Common myeloid progenitor, CD34-positive (primary cell): ENCODE measurements around the gene HDAC4.

Experiments used
- CTCF ChIA-PET: fragments of 350-600 bp; sonication (Branson Sonifier 250); formaldehyde crosslinking; loops from one replicate; lab custom pipeline; 2021; ENCODE audit warnings: antibody characterized with exemption; lab: Charles Lee
- POLR2A ChIA-PET: fragments of 350-600 bp; sonication (Branson Sonifier 250); formaldehyde crosslinking; loops from one replicate; lab custom pipeline; 2021; ENCODE audit warnings: antibody characterized with exemption; lab: Charles Lee
- DNase-seq, 3 donors: peaks; one replicate each; pipeline versions ENCODE4 v3.0.0 to v3.0.0-alpha.2; 2013
- H3K27ac ChIP-seq, 2 experiments: 1 replicate in 1 of 2; 2 replicates in 1 of 2; pipeline ENCODE4 v1.7.0; 2013; ENCODE audit warnings: inconsistent platforms in 2 of 2, low read length in 2 of 2, mild to moderate bottlenecking in 2 of 2, low read depth in 1 of 2, moderate library complexity in 1 of 2; ENCODE audit not compliant: severe bottlenecking in 2 of 2, insufficient read depth in 1 of 2, poor library complexity in 1 of 2
- H3K27me3 ChIP-seq, 5 experiments: replicated peaks in 2 of 5; 1 replicate in 3 of 5; 2 replicates in 2 of 5; pipeline versions ENCODE4 v1.6.1 to v1.7.0; 2013; ENCODE audit warnings: low read length in 4 of 5, mild to moderate bottlenecking in 2 of 5, moderate library complexity in 2 of 5, inconsistent platforms in 1 of 5; ENCODE audit not compliant: insufficient read depth in 5 of 5, control insufficient read depth in 4 of 5
- H3K36me3 ChIP-seq, 4 experiments: 1 replicate in 2 of 4; 2 replicates in 2 of 4; pipeline versions ENCODE4 v1.6.1 to v1.7.0; 2013; ENCODE audit warnings: low read length in 3 of 4, control low read depth in 1 of 4, mild to moderate bottlenecking in 1 of 4; ENCODE audit not compliant: control insufficient read depth in 4 of 4, insufficient read depth in 4 of 4
- H3K4me1 ChIP-seq, 4 experiments: 1 replicate in 3 of 4; 2 replicates in 1 of 4; pipeline versions ENCODE4 v1.6.1 to v1.7.1; 2013; ENCODE audit warnings: low read length in 3 of 4, mild to moderate bottlenecking in 3 of 4, control low read depth in 1 of 4, inconsistent platforms in 1 of 4, moderate library complexity in 1 of 4; ENCODE audit not compliant: control insufficient read depth in 4 of 4, insufficient read depth in 4 of 4; ENCODE audit errors: control extremely low read depth in 1 of 4
- H3K4me3 ChIP-seq, 7 experiments: 1 replicate in 4 of 7; 2 replicates in 3 of 7; pipeline versions ENCODE4 v1.5.1 to v1.7.0; 2013; ENCODE audit warnings: mild to moderate bottlenecking in 7 of 7, low read length in 6 of 7, moderate library complexity in 6 of 7, inconsistent platforms in 2 of 7, low read depth in 2 of 7, control low read depth in 1 of 7; ENCODE audit not compliant: insufficient read depth in 4 of 7, control insufficient read depth in 1 of 7; ENCODE audit errors: extremely low read depth in 1 of 7
- H3K9me3 ChIP-seq, 5 experiments: 1 replicate in 4 of 5; 2 replicates in 1 of 5; pipeline versions ENCODE4 v1.6.1 to v1.7.1; 2013; ENCODE audit warnings: low read length in 4 of 5, mild to moderate bottlenecking in 2 of 5, inconsistent platforms in 1 of 5, low read depth in 1 of 5, moderate library complexity in 1 of 5; ENCODE audit not compliant: control insufficient read depth in 4 of 5, insufficient read depth in 2 of 5; ENCODE audit errors: control extremely low read depth in 1 of 5
- WGBS: methylation state at CpG from one replicate; pipeline ENCODE4 v1.1.5; 2013; ENCODE audit not compliant: insufficient coverage; 5-methylcytosine and 5-hydroxymethylcytosine counted together

HDAC4 gene

DNA sequence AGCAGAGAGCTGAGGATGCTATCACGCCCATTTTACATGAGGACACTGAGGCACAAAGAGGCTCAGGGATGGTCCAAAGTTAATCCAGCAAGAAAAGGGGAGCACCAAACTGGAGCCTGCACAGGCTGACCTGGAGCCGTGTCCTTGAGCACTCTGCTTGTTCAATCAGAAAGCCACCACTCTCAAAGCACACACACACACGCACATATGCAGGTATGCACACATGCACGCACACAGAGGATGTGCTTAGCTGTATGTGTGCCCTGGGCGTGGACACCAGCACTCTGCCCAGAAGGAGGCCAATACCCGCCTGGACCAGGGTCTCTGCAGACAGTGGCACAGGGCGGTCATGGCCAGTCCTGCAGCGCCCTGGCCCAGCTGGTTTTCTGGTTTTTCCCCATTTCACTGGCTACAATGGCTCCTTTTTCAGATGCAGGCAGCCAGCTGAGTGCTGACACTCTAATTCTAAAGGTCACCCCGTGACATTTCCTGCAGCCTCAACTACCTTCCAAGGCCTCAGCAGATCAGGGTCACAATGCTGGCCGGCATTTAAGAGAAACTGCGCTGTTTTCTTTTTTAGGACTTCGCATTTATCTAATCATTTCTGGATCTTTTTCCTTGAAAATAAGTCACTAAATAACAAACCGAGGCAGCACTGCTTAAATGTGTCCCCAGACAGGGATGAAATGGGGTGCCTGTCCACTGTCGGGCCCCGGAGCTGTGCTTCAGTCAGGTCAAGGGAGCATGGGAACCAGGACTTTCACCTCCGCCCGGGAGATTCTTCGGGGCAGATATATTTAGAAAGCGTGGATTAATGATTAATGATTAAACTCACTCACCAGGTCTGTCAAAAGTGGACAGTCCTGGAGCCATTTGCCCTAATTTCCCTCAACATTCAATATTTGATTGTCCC is 104.5 kb downstream of the HDAC4 start:
- H3K27me3 ChIP-seq, result no peaks in the 10 kb centered on the region
- no peaks in the 10 kb centered on the region for H3K9me3 ChIP-seq
- no peak overlapping the region for H3K27ac ChIP-seq
- ChIA-PET POLR2A (no interaction called here), CTCF (no interaction called here)
- peaks cover 0 to 6% (median 0%) of the 10 kb centered on the region in 4 experiments for H3K4me1 ChIP-seq
- no peak for DNase-seq
- no peak overlapping the region for H3K4me3 ChIP-seq
- H3K36me3 ChIP-seq, result peaks cover 0 to 2% (median 0%) of the 10 kb centered on the region in 4 experiments
- WGBS, result 97% methylated on average over 15 of the region's 19 CpGs

GRCh38 chr2:239295377-239296019 is 105.3 kb downstream of the HDAC4 start:
- ChIA-PET POLR2A (no interaction called here), CTCF (no interaction called here)
- DNase-seq, result no peak
- Histone ChIP-seq H3K27ac (no peak overlapping the region), H3K27me3 (no peaks in the 10 kb centered on the region), H3K9me3 (no peaks in the 10 kb centered on the region), H3K4me1 (peaks cover 0 to 6% (median 0%) of the 10 kb centered on the region in 4 experiments), H3K4me3 (no peak overlapping the region), H3K36me3 (peaks cover 0 to 2% (median 0%) of the 10 kb centered on the region in 4 experiments)
- WGBS, result 97% methylated on average over 6 of the region's 6 CpGs

DNA sequence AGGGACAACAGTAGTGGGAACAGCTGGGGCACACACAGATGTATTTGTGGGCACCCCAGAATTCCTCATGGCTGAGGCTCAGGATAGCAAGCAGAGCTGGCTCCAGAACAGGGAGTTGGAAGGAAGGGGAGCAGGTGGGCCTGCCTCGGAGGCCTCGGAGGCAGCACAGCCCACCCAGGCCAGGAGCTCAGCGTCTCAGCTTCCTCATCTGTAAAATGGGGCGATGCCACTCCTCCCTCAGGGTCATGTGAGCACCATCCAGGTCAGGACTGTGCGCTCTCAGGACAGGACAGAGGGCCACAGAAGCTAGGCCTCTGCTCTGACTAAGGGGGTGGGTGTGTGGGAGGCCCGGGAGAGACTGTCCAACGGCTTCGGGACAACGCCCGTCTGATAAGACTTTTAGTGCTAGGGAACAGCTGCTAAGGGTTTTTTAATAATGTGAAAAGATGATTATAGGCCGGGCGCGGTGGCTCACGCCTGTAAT is 106.2 kb downstream of the HDAC4 start:
- ChIA-PET CTCF (no interaction called here), POLR2A (no interaction called here)
- H3K27ac ChIP-seq, result no peak overlapping the region

GRCh38 chr2:239293775-239294430 is 106.9 kb downstream of the HDAC4 start:
- H3K9me3 ChIP-seq, result no peaks in the 10 kb centered on the region
- H3K27ac ChIP-seq, result no peak overlapping the region
- no peak overlapping the region for H3K4me3 ChIP-seq
- ChIA-PET POLR2A (no interaction called here), CTCF (no interaction called here)
- 98% methylated on average over 14 of the region's 15 CpGs for WGBS
- peaks cover 0 to 2% (median 0%) of the 10 kb centered on the region in 4 experiments for H3K36me3 ChIP-seq
- H3K27me3 ChIP-seq, result peaks cover 0 to under 1% (median 0%) of the 10 kb centered on the region in 5 experiments
- H3K4me1 ChIP-seq, result peaks cover 0 to 12% (median 3%) of the 10 kb centered on the region in 4 experiments
- peak in 1 of 3 donors; percentile 8 for DNase-seq

More for the DNA sequence above, 106.2 kb downstream of the HDAC4 start:
- H3K36me3 ChIP-seq, result peaks cover 0 to 2% (median 0%) of the 10 kb centered on the region in 4 experiments
- 99% methylated on average over 8 of the region's 14 CpGs for WGBS
- H3K4me1 ChIP-seq, result peaks cover 0 to 9% (median under 1%) of the 10 kb centered on the region in 4 experiments
- no peak for DNase-seq
- no peaks in the 10 kb centered on the region for H3K27me3 ChIP-seq
- H3K9me3 ChIP-seq, result no peaks in the 10 kb centered on the region
- H3K4me3 ChIP-seq, result no peak overlapping the region

DNA sequence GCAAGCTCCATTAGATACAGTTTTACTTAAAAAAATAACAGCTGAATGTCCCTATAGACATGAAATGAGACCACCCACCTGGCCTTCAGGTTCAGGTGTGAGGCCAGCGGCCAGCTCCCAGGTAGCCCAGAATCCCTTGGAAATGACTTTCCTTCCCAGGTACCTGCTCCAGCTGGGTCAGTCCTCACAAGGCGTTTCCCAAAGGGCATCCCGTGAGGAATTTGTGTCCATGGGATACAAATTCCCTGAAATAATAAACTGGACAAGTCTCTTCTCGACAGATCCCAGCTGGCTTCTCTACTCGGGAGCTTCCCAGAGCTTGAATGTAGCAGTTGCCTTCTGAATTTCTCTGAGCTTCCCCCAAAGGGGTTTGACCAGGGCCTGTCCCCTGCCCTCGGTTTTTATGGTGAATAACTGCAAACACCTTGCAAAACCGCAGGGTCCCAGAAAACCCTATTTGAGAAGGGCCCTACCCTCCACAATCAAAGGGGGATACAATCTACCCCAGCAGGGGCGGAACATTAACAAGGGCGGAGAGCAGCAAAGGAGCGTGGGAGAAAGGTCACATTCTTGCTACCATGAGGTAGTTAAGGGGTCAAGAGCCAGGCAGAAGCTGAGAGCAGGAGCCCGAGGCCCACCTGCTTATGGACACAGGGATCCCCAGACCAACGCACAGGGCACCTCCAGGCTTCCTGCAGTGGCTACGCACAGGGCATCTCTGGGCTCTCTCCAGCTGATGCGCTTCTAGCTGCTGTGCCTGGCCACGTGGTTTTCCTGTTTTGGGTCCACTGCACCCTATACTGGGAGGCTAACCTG is 107.7 kb downstream of the HDAC4 start:
- Histone ChIP-seq H3K36me3 (peaks cover 0 to 2% (median 0%) of the 10 kb centered on the region in 4 experiments), H3K27me3 (peaks cover 0 to 2% (median 0%) of the 10 kb centered on the region in 5 experiments), H3K4me3 (no peak overlapping the region), H3K27ac (no peak overlapping the region), H3K9me3 (no peaks in the 10 kb centered on the region), H3K4me1 (peaks cover 0 to 8% (median 3%) of the 10 kb centered on the region in 4 experiments)
- WGBS, result 95% methylated on average over 10 of the region's 15 CpGs
- DNase-seq, result no peak
- ChIA-PET CTCF (interaction anchor here (1.2 kb wide), 1 partner anchor 30 kb away, joined by 3 read pairs; no protein-coding TSS in a partner anchor), POLR2A (no interaction called here)

DNA sequence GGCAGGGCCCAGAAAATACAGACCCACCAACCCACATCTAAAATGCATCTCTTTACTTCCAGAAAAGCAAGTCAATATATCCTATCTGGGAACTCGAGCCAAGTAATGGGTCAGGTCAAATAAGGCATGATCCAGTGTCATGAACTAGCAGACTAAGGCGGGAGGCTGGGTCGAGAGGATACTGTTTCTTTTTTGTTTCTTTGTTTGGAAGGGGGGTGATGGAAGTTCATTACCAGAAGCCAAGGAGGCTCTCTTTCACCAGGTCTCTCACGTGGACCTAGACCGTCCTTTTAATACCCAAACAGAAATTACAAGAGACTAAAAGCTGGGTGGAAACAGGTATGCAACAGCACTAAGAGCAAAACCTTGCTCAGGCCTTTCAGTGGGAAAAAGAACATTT is 108.3 kb downstream of the HDAC4 start:
- no peak overlapping the region for H3K27ac ChIP-seq
- no peak for DNase-seq
- peaks cover 0 to 2% (median 0%) of the 10 kb centered on the region in 5 experiments for H3K27me3 ChIP-seq
- ChIA-PET POLR2A (no interaction called here), CTCF (interaction anchor here (1.2 kb wide), 1 partner anchor 30 kb away, joined by 3 read pairs; no protein-coding TSS in a partner anchor)
- no peak overlapping the region for H3K4me3 ChIP-seq
- peaks cover 0 to 2% (median 0%) of the 10 kb centered on the region in 4 experiments for H3K36me3 ChIP-seq
- 100% methylated on average over 2 of the region's 5 CpGs for WGBS
- H3K9me3 ChIP-seq, result no peaks in the 10 kb centered on the region
- peaks cover 0 to 7% (median 3%) of the 10 kb centered on the region in 4 experiments for H3K4me1 ChIP-seq
